C4-2B (cell line): ENCODE data around the gene BSG.
"Not testable (repeated sequence)": the region's sequence is repeated elsewhere in the genome, so short reads cannot be mapped to it uniquely, and the experiment has no call there.

Source experiments
- H3K27ac ChIP-seq: fragments of 450-650 bp; 2 replicates; pipeline ENCODE4 v1.5.1; 2017
- CTCF ChIP-seq: fragments of 450-650 bp; conservative IDR thresholded peaks from 2 replicates; pipeline ENCODE4 v1.5.1; 2017; ENCODE audit warnings: mild to moderate bottlenecking
- ZFX ChIP-seq: fragments of 450-650 bp; IDR thresholded peaks from 2 replicates; pipeline ENCODE4 v1.6.1; 2017

The BSG gene

GRCh38 chr19:581399-582111, 9.2 kb downstream of the BSG start:
- TF ChIP-seq CTCF (no peak), ZFX (no peak)
- H3K27ac ChIP-seq = no peak overlapping the region

GRCh38 chr19:582497-583197, 10.3 kb downstream of the BSG start:
- no peak overlapping the region for H3K27ac ChIP-seq
- TF ChIP-seq CTCF = no peak
- TF ChIP-seq ZFX = no peak

GRCh38 chr19:583198-583967, 11.0 kb downstream of the BSG start:
- TF ChIP-seq CTCF = no peak
- TF ChIP-seq ZFX = no peak
- H3K27ac ChIP-seq = no peak overlapping the region

GRCh38 chr19:583968-584239, 11.5 kb downstream of the BSG start:
- H3K27ac ChIP-seq = no peak overlapping the region
- TF ChIP-seq ZFX = no peak
- no peak for TF ChIP-seq CTCF

- no peak overlapping the region for H3K27ac ChIP-seq
- TF ChIP-seq CTCF (peak; percentile 95), ZFX (no peak)
Measured at GRCh38 chr19:584240-585001, 12.0 kb downstream of the BSG start.

- H3K27ac ChIP-seq = not testable (repeated sequence)
Measured at GRCh38 chr19:585146-585545, 12.8 kb downstream of the BSG start.

GRCh38 chr19:585551-586110, 13.2 kb downstream of the BSG start:
- H3K27ac ChIP-seq = no peak overlapping the region
- TF ChIP-seq CTCF (no peak), ZFX (no peak)
